CD4-positive, alpha-beta memory T cell (primary cell): ENCODE data around the gene ABCB4. TPM values are rescaled to one million over a fixed set of nuclear protein-coding genes. Genes with fewer than 3 reads are reported as not detected.

Source experiments
- CTCF ChIA-PET: fragments of 350-600 bp; sonication (Branson Sonifier 250); formaldehyde crosslinking; loops from one replicate; lab custom pipeline; 2021; ENCODE audit warnings: inconsistent platforms; ENCODE audit not compliant: partially characterized antibody; lab: Charles Lee
- POLR2A ChIA-PET: fragments of 350-600 bp; sonication (Branson Sonifier 250); formaldehyde crosslinking; loops from one replicate; lab custom pipeline; 2021; ENCODE audit not compliant: partially characterized antibody; lab: Charles Lee
- DNase-seq, 5 donors: peaks; one replicate each; pipeline versions ENCODE4 v3.0.0 to v3.0.0-alpha.2; 2020 to 2022; ENCODE audit warnings: mixed read lengths in 1 of 5
- H3K27ac ChIP-seq: one replicate; pipeline ENCODE4 v1.7.0; 2013; ENCODE audit warnings: low read depth, low read length
- H3K27me3 ChIP-seq: 2 replicates; pipeline ENCODE4 v1.7.0; 2013; ENCODE audit warnings: mild to moderate bottlenecking, low read length, moderate library complexity; ENCODE audit not compliant: insufficient read depth
- H3K36me3 ChIP-seq: 2 replicates; pipeline ENCODE4 v1.7.0; 2013; ENCODE audit warnings: mild to moderate bottlenecking, low read length, moderate library complexity; ENCODE audit not compliant: insufficient read depth
- H3K4me1 ChIP-seq: 2 replicates; pipeline ENCODE4 v1.7.0; 2013; ENCODE audit warnings: mild to moderate bottlenecking, low read length, moderate library complexity; ENCODE audit not compliant: insufficient read depth
- H3K4me3 ChIP-seq, 2 donors: one replicate each; pipeline ENCODE4 v1.7.0; 2013; ENCODE audit warnings: low read length in 2 of 2, mild to moderate bottlenecking in 1 of 2
- H3K9me3 ChIP-seq, 2 donors: one replicate each; pipeline ENCODE4 v1.7.0; 2013; ENCODE audit warnings: low read length in 2 of 2, control low read depth in 1 of 2; ENCODE audit not compliant: control insufficient read depth in 1 of 2
- H3K27ac Mint-ChIP-seq, 7 donors: one replicate each; pipeline ENCODE4 v1.8.0; 2020 to 2021; ENCODE audit warnings: mixed read lengths in 7 of 7, mild to moderate bottlenecking in 6 of 7, inconsistent platforms in 3 of 7, moderate library complexity in 3 of 7
- H3K27me3 Mint-ChIP-seq, 2 donors: one replicate each; pipeline ENCODE4 v1.8.0; 2020 to 2021; ENCODE audit warnings: mixed read lengths in 2 of 2
- H3K36me3 Mint-ChIP-seq, 2 donors: one replicate each; pipeline ENCODE4 v1.8.0; 2020 to 2021; ENCODE audit warnings: mixed read lengths in 2 of 2, inconsistent platforms in 1 of 2, mild to moderate bottlenecking in 1 of 2
- H3K4me1 Mint-ChIP-seq, 4 donors: one replicate each; pipeline ENCODE4 v1.8.0; 2020 to 2021; ENCODE audit warnings: mixed read lengths in 4 of 4, mild to moderate bottlenecking in 1 of 4
- H3K4me3 Mint-ChIP-seq, 8 donors: one replicate each; pipeline ENCODE4 v1.8.0; 2020 to 2021; ENCODE audit warnings: mixed read lengths in 8 of 8, mild to moderate bottlenecking in 7 of 8, moderate library complexity in 6 of 8, inconsistent platforms in 3 of 8
- H3K9me3 Mint-ChIP-seq, 8 donors: one replicate each; pipeline ENCODE4 v1.8.0; 2020 to 2021; ENCODE audit warnings: mixed read lengths in 8 of 8, mild to moderate bottlenecking in 5 of 8, inconsistent platforms in 3 of 8, moderate library complexity in 1 of 8
- intact Hi-C: fragments of 100-400 bp; cut with micrococcal nuclease; formaldehyde crosslinking; loops from one replicate; pipeline ENCODE4 v1.15.1; 2023
- polyA plus RNA-seq, 2 donors: library from polyadenylated mRNA; unstranded; fragments of 300-500 nt; fragmentation: Illumina TruSeq; gene quantifications; one replicate each; pipeline ENCODE4 v1.2.3, GENCODE V29; 2021
- total RNA-seq, 2 experiments: library from RNA; stranded (reverse); gene quantifications; one replicate each; pipeline ENCODE4 v1.2.3, GENCODE V29; 2021

ABCB4 gene
- total and polyA plus RNA-seq, 4 experiments from 2014 or later, result 0.11 TPM; not detected in 3

- H3K27me3 Mint-ChIP-seq, result peaks cover 4 to 5% of the 10 kb centered on the region in 2 donors
- ChIA-PET POLR2A (no interaction called here), CTCF (no interaction called here)
- H3K4me3 Mint-ChIP-seq, result no peak overlapping the region
- H3K4me1 Mint-ChIP-seq, result peaks cover 0 to 2% (median under 1%) of the 10 kb centered on the region in 4 donors
- H3K36me3 Mint-ChIP-seq, result peaks cover 11 to 22% of the 10 kb centered on the region in 2 donors
- no peak for DNase-seq
- H3K9me3 Mint-ChIP-seq, result no peaks in the 10 kb centered on the region
- Histone ChIP-seq H3K4me3 (no peak overlapping the region), H3K4me1 (no peaks in the 10 kb centered on the region), H3K9me3 (no peaks in the 10 kb centered on the region), H3K27me3 (no peaks in the 10 kb centered on the region), H3K27ac (no peak overlapping the region), H3K36me3 (no peaks in the 10 kb centered on the region)
- peak overlapping the region in 3 of 7 donors; percentile 22 to 39 (median 24) for H3K27ac Mint-ChIP-seq
- intact Hi-C loops, result no loop called here
Measured at GRCh38 chr7:87510411-87510875, 35.0 kb upstream of the ABCB4 start.

GRCh38 chr7:87507446-87507845 lies 32.0 kb upstream of the ABCB4 start:
- Mint-ChIP-seq H3K4me1 (peaks cover 0 to 2% (median under 1%) of the 10 kb centered on the region in 4 donors), H3K9me3 (no peaks in the 10 kb centered on the region), H3K4me3 (no peak overlapping the region), H3K36me3 (peaks cover 4 to 13% of the 10 kb centered on the region in 2 donors), H3K27ac (peak overlapping the region in 2 of 7 donors; percentile 13 to 81), H3K27me3 (peaks cover 0 to 2% of the 10 kb centered on the region in 2 donors)
- Histone ChIP-seq H3K9me3 (no peaks in the 10 kb centered on the region), H3K4me1 (no peaks in the 10 kb centered on the region), H3K36me3 (no peaks in the 10 kb centered on the region), H3K27ac (no peak overlapping the region), H3K27me3 (no peaks in the 10 kb centered on the region), H3K4me3 (no peak overlapping the region)
- ChIA-PET POLR2A (no interaction called here), CTCF (no interaction called here)
- DNase-seq, result no peak
- intact Hi-C loops, result no loop called here

- intact Hi-C loops, result no loop called here
- no peak overlapping the region for H3K4me3 ChIP-seq
- H3K36me3 ChIP-seq, result no peaks in the 10 kb centered on the region
- no peak overlapping the region for H3K4me3 Mint-ChIP-seq
- ChIA-PET CTCF (interaction anchor here (1.3 to 2.3 kb wide), 2 partner anchors 381 to 606 kb away, joined by 3 to 8 read pairs; no protein-coding TSS in a partner anchor), POLR2A (no interaction called here)
- H3K4me1 ChIP-seq, result no peaks in the 10 kb centered on the region
- H3K9me3 ChIP-seq, result no peaks in the 10 kb centered on the region
- H3K27ac Mint-ChIP-seq, result no peak overlapping the region
- peaks cover 4 to 13% of the 10 kb centered on the region in 2 donors for H3K36me3 Mint-ChIP-seq
- peaks cover 0 to 2% of the 10 kb centered on the region in 2 donors for H3K27me3 Mint-ChIP-seq
- H3K9me3 Mint-ChIP-seq, result no peaks in the 10 kb centered on the region
- no peak overlapping the region for H3K27ac ChIP-seq
- H3K4me1 Mint-ChIP-seq, result peaks cover 0 to 2% (median under 1%) of the 10 kb centered on the region in 4 donors
- H3K27me3 ChIP-seq, result no peaks in the 10 kb centered on the region
- peak in 3 of 5 donors; percentile 1 to 5 (median 3) for DNase-seq
Measured at GRCh38 chr7:87506246-87507180, 31.0 kb upstream of the ABCB4 start.

GRCh38 chr7:87505557-87506245 lies 30.2 kb upstream of the ABCB4 start:
- H3K4me3 Mint-ChIP-seq, result no peak overlapping the region
- Histone ChIP-seq H3K27me3 (no peaks in the 10 kb centered on the region), H3K9me3 (no peaks in the 10 kb centered on the region), H3K36me3 (no peaks in the 10 kb centered on the region), H3K27ac (no peak overlapping the region), H3K4me1 (no peaks in the 10 kb centered on the region), H3K4me3 (no peak overlapping the region)
- peaks cover 0 to 5% of the 10 kb centered on the region in 2 donors for H3K27me3 Mint-ChIP-seq
- intact Hi-C loops, result loop anchor here (1.0 kb wide), 1 partner anchor 382 kb away; no protein-coding TSS in a partner anchor
- POLR2A ChIA-PET, result no interaction called here
- peaks cover 4 to 12% of the 10 kb centered on the region in 2 donors for H3K36me3 Mint-ChIP-seq
- DNase-seq, result no peak
- peaks cover 0 to 2% (median under 1%) of the 10 kb centered on the region in 4 donors for H3K4me1 Mint-ChIP-seq
- CTCF ChIA-PET, result interaction anchor here (1.3 to 2.3 kb wide), 2 partner anchors 381 to 607 kb away, joined by 3 to 8 read pairs; no protein-coding TSS in a partner anchor
- H3K9me3 Mint-ChIP-seq, result no peaks in the 10 kb centered on the region
- H3K27ac Mint-ChIP-seq, result no peak overlapping the region

GRCh38 chr7:87505122-87505521 lies 29.6 kb upstream of the ABCB4 start:
- CTCF ChIA-PET, result interaction anchor here (1.3 to 2.3 kb wide), 2 partner anchors 382 to 607 kb away, joined by 3 to 8 read pairs; no protein-coding TSS in a partner anchor
- H3K27ac Mint-ChIP-seq, result no peak overlapping the region
- peaks cover 0 to 6% of the 10 kb centered on the region in 2 donors for H3K27me3 Mint-ChIP-seq
- H3K4me3 Mint-ChIP-seq, result no peak overlapping the region
- peaks cover 0 to 2% (median 0%) of the 10 kb centered on the region in 4 donors for H3K4me1 Mint-ChIP-seq
- Histone ChIP-seq H3K27ac (no peak overlapping the region), H3K4me3 (no peak overlapping the region), H3K27me3 (no peaks in the 10 kb centered on the region), H3K4me1 (no peaks in the 10 kb centered on the region), H3K9me3 (no peaks in the 10 kb centered on the region), H3K36me3 (no peaks in the 10 kb centered on the region)
- intact Hi-C loops, result loop anchor here (1.0 kb wide), 1 partner anchor 382 kb away; no protein-coding TSS in a partner anchor
- DNase-seq, result no peak
- POLR2A ChIA-PET, result no interaction called here
- peaks cover 4 to 10% of the 10 kb centered on the region in 2 donors for H3K36me3 Mint-ChIP-seq
- no peaks in the 10 kb centered on the region for H3K9me3 Mint-ChIP-seq

- CTCF ChIA-PET, result no interaction called here
- Mint-ChIP-seq H3K9me3 (peaks cover 0 to 4% (median 0%) of the 10 kb centered on the region in 8 donors), H3K36me3 (peaks cover 0 to 3% of the 10 kb centered on the region in 2 donors), H3K27me3 (peaks cover 0 to 6% of the 10 kb centered on the region in 2 donors), H3K4me3 (no peak overlapping the region), H3K27ac (no peak overlapping the region), H3K4me1 (no peaks in the 10 kb centered on the region)
- Histone ChIP-seq H3K9me3 (no peaks in the 10 kb centered on the region), H3K27ac (no peak overlapping the region), H3K4me3 (no peak overlapping the region), H3K36me3 (no peaks in the 10 kb centered on the region), H3K27me3 (no peaks in the 10 kb centered on the region), H3K4me1 (no peaks in the 10 kb centered on the region)
- intact Hi-C loops, result no loop called here
- DNase-seq, result no peak
- POLR2A ChIA-PET, result no interaction called here
Measured at GRCh38 chr7:87499494-87499893, 24.0 kb upstream of the ABCB4 start.
